ENCODE data around the gene CTF1.
"Not testable (repeated sequence)": the region's sequence is repeated elsewhere in the genome, so short reads cannot be mapped to it uniquely, and the experiment has no call there.

CTF1 gene

GRCh38 chr16:30896261-30896888 is at the start of gene CTF1:
TSS of gene CTF1 (plus strand) at chr16:30896614. CDS start at chr16:30896644, 30 bp downstream.
- Histone ChIP-seq H3K4me3 (ENCODE audit: low read depth in 1 of 2, low read length in 2 of 2) (peak within 1 kb of the TSS; percentile 60 to 70), H3K9me3 (ENCODE audit: control insufficient read depth in 1 of 2, low read length in 2 of 2) (no peaks in the 10 kb centered on the region), H3K36me3 (ENCODE audit: control insufficient read depth in 1 of 2, insufficient read depth in 2 of 2, low read length in 2 of 2) (peaks cover 2% of the 10 kb centered on the region in 2 donors), H3K4me1 (ENCODE audit: control insufficient read depth in 1 of 2, insufficient read depth in 2 of 2, low read length in 2 of 2) (peaks cover 31 to 49% of the 10 kb centered on the region in 2 donors), H3K9ac (ENCODE audit: low read depth in 1 of 2, low read length in 2 of 2) (peak within 1 kb of the TSS; percentile 71 to 77), H3K27me3 (ENCODE audit: control insufficient read depth in 1 of 2, insufficient read depth in 2 of 2, low read length in 2 of 2) (no peaks in the 10 kb centered on the region), H3K27ac (ENCODE audit: low read depth, low read length) (peak within 1 kb of the TSS; percentile 92)

DNA sequence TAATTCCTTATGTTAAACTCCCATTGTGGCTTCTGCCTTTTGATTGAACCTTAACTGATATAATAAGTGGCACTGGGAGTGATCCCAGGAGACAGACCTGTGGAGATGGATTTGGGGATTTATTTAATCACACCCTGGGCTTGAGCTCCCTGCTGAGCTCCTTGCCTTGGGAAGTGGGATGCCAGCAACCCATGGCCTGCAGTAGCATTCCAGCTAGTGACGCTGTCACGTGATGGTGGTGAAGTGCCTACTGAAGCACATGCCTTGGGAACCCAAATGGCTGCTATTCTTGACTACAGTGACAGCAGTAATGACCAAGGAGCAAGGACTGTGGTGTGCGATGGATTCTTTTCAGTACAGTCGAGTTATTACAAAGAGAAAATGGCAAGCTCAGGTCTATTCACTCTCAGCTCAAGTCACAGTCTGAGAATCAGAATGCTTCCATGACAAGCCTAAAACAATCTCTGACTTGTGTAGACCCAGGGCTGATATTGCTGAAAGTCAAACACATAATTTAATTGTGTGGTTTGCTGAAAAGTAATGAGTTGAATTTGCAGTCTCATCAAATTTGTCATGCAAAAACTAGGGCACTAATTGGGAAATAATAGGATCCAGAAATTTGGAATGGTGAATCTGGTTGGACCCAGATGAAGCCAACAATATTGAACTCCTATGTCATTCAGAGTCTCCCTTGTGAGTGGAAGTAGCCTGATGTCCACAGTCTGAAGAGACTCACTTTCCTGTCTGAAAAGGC is 49.6 kb upstream of the CTF1 start:
- H3K36me3 ChIP-seq (ENCODE audit: control insufficient read depth in 1 of 2, insufficient read depth in 2 of 2, low read length in 2 of 2), result peaks cover 0 to 2% of the 10 kb centered on the region in 2 donors
- H3K27ac ChIP-seq (ENCODE audit: low read depth, low read length), result no peak overlapping the region
- no peaks in the 10 kb centered on the region for H3K27me3 ChIP-seq (ENCODE audit: control insufficient read depth in 1 of 2, insufficient read depth in 2 of 2, low read length in 2 of 2)
- no peaks in the 10 kb centered on the region for H3K9me3 ChIP-seq (ENCODE audit: control insufficient read depth in 1 of 2, low read length in 2 of 2)
- no peak overlapping the region for H3K9ac ChIP-seq (ENCODE audit: low read depth in 1 of 2, low read length in 2 of 2)
- no peak overlapping the region for H3K4me3 ChIP-seq (ENCODE audit: low read depth in 1 of 2, low read length in 2 of 2)
- H3K4me1 ChIP-seq (ENCODE audit: control insufficient read depth in 1 of 2, insufficient read depth in 2 of 2, low read length in 2 of 2), result peaks cover 12% of the 10 kb centered on the region in 2 donors

- no peak overlapping the region for H3K9ac ChIP-seq (ENCODE audit: low read depth in 1 of 2, low read length in 2 of 2)
- no peaks in the 10 kb centered on the region for H3K9me3 ChIP-seq (ENCODE audit: control insufficient read depth in 1 of 2, low read length in 2 of 2)
- H3K4me3 ChIP-seq (ENCODE audit: low read depth in 1 of 2, low read length in 2 of 2), result no peak overlapping the region
- H3K27ac ChIP-seq (ENCODE audit: low read depth, low read length), result no peak overlapping the region
- H3K27me3 ChIP-seq (ENCODE audit: control insufficient read depth in 1 of 2, insufficient read depth in 2 of 2, low read length in 2 of 2), result no peaks in the 10 kb centered on the region
- peaks cover 0 to 2% of the 10 kb centered on the region in 2 donors for H3K36me3 ChIP-seq (ENCODE audit: control insufficient read depth in 1 of 2, insufficient read depth in 2 of 2, low read length in 2 of 2)
- H3K4me1 ChIP-seq (ENCODE audit: control insufficient read depth in 1 of 2, insufficient read depth in 2 of 2, low read length in 2 of 2), result peaks cover 2% of the 10 kb centered on the region in 2 donors
Observed at GRCh38 chr16:30850246-30850645, 46.2 kb upstream of the CTF1 start.

- H3K36me3 ChIP-seq (ENCODE audit: control insufficient read depth in 1 of 2, insufficient read depth in 2 of 2, low read length in 2 of 2), result peaks cover 0 to 2% of the 10 kb centered on the region in 2 donors
- H3K9me3 ChIP-seq (ENCODE audit: control insufficient read depth in 1 of 2, low read length in 2 of 2), result no peaks in the 10 kb centered on the region
- no peaks in the 10 kb centered on the region for H3K4me1 ChIP-seq (ENCODE audit: control insufficient read depth in 1 of 2, insufficient read depth in 2 of 2, low read length in 2 of 2)
- H3K9ac ChIP-seq (ENCODE audit: low read depth in 1 of 2, low read length in 2 of 2), result no peak overlapping the region
- H3K4me3 ChIP-seq (ENCODE audit: low read depth in 1 of 2, low read length in 2 of 2), result no peak overlapping the region
- H3K27ac ChIP-seq (ENCODE audit: low read depth, low read length), result no peak overlapping the region
- no peaks in the 10 kb centered on the region for H3K27me3 ChIP-seq (ENCODE audit: control insufficient read depth in 1 of 2, insufficient read depth in 2 of 2, low read length in 2 of 2)
Observed at GRCh38 chr16:30853758-30854157, 42.7 kb upstream of the CTF1 start.

- H3K27ac ChIP-seq (ENCODE audit: low read depth, low read length), result no peak overlapping the region
- H3K36me3 ChIP-seq (ENCODE audit: control insufficient read depth in 1 of 2, insufficient read depth in 2 of 2, low read length in 2 of 2), result no peaks in the 10 kb centered on the region
- H3K9ac ChIP-seq (ENCODE audit: low read depth in 1 of 2, low read length in 2 of 2), result no peak overlapping the region
- H3K9me3 ChIP-seq (ENCODE audit: control insufficient read depth in 1 of 2, low read length in 2 of 2), result no peaks in the 10 kb centered on the region
- H3K4me1 ChIP-seq (ENCODE audit: control insufficient read depth in 1 of 2, insufficient read depth in 2 of 2, low read length in 2 of 2), result no peaks in the 10 kb centered on the region
- H3K4me3 ChIP-seq (ENCODE audit: low read depth in 1 of 2, low read length in 2 of 2), result no peak overlapping the region
- no peaks in the 10 kb centered on the region for H3K27me3 ChIP-seq (ENCODE audit: control insufficient read depth in 1 of 2, insufficient read depth in 2 of 2, low read length in 2 of 2)
Observed at GRCh38 chr16:30858111-30858495, 38.3 kb upstream of the CTF1 start.

DNA sequence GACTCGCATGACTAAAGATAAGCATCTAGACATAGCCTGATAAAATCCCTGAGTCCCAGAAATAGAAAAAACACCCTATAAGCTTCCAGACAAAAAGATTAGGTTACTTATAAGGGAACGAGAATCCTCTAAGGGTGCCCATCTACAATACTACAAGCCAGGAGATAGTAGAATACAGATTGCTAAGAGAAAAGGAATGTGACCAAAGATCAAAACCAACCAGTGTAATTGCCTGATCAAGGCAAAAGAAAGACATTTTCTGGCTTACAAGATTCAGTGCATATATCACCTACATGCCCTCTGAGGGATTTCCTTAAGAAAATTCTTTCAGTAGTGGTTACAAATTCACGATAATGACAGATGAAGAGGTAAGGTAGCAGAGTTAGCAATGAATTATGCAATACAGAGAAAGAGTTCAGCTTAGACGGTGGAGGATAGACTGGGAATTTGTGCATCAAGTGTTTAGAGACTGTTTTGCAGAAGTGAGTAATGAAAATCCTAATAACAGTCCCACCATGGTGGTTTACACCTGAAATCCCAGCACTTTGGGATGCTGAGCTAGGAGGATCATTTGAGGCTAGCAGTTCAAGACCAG is 37.5 kb upstream of the CTF1 start:
- no peak overlapping the region for H3K9ac ChIP-seq (ENCODE audit: low read depth in 1 of 2, low read length in 2 of 2)
- H3K4me3 ChIP-seq (ENCODE audit: low read depth in 1 of 2, low read length in 2 of 2), result no peak overlapping the region
- H3K9me3 ChIP-seq (ENCODE audit: control insufficient read depth in 1 of 2, low read length in 2 of 2), result no peaks in the 10 kb centered on the region
- H3K27ac ChIP-seq (ENCODE audit: low read depth, low read length), result no peak overlapping the region
- H3K27me3 ChIP-seq (ENCODE audit: control insufficient read depth in 1 of 2, insufficient read depth in 2 of 2, low read length in 2 of 2), result no peaks in the 10 kb centered on the region
- H3K4me1 ChIP-seq (ENCODE audit: control insufficient read depth in 1 of 2, insufficient read depth in 2 of 2, low read length in 2 of 2), result no peaks in the 10 kb centered on the region
- no peaks in the 10 kb centered on the region for H3K36me3 ChIP-seq (ENCODE audit: control insufficient read depth in 1 of 2, insufficient read depth in 2 of 2, low read length in 2 of 2)

DNA sequence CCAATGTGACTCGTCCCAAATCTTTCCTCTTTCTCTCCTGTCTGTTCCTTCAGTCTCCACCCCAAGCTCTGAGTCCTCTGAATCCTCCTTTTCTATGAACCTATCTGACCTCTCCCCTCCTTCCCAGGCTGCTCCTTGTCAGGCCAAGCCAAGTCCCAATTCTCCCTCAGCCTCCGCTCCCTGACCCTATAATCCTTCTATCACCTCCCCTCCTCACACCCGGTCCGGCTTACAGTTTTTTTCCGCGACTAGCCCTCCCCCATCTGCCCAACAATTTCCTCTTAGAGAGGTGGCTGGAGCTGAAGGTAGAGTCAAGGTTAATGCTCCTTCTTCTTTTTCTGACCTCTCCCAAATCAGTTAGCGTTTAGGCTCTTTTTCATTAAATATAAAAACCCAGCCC is 35.7 kb upstream of the CTF1 start:
- not testable (repeated sequence) for H3K36me3 ChIP-seq (ENCODE audit: control insufficient read depth in 1 of 2, insufficient read depth in 2 of 2, low read length in 2 of 2); H3K27me3 ChIP-seq (ENCODE audit: control insufficient read depth in 1 of 2, insufficient read depth in 2 of 2, low read length in 2 of 2); H3K4me1 ChIP-seq (ENCODE audit: control insufficient read depth in 1 of 2, insufficient read depth in 2 of 2, low read length in 2 of 2); H3K9ac ChIP-seq (ENCODE audit: low read depth in 1 of 2, low read length in 2 of 2); H3K9me3 ChIP-seq (ENCODE audit: control insufficient read depth in 1 of 2, low read length in 2 of 2); H3K4me3 ChIP-seq (ENCODE audit: low read depth in 1 of 2, low read length in 2 of 2); H3K27ac ChIP-seq (ENCODE audit: low read depth, low read length)

DNA sequence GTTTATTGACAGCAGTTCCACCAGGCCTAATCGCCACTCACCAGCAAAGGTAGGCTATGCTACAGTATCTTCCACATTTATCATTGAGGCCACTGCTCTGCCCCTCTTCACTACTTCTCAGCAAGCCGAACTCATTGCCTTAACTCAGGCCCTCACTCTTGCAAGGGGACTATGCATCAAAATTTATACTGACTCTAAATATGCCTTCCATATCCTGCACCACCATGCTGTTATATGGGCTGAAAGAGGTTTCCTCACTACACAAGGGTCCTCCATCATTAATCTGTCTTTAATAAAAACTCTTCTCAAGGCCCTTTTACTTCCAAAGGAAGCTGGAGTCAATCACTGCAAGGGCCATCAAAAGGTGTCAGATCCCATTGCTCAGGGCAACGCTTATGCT is 33.2 kb upstream of the CTF1 start:
- H3K4me1 ChIP-seq (ENCODE audit: control insufficient read depth in 1 of 2, insufficient read depth in 2 of 2, low read length in 2 of 2); H3K9me3 ChIP-seq (ENCODE audit: control insufficient read depth in 1 of 2, low read length in 2 of 2); H3K27me3 ChIP-seq (ENCODE audit: control insufficient read depth in 1 of 2, insufficient read depth in 2 of 2, low read length in 2 of 2); H3K36me3 ChIP-seq (ENCODE audit: control insufficient read depth in 1 of 2, insufficient read depth in 2 of 2, low read length in 2 of 2); H3K4me3 ChIP-seq (ENCODE audit: low read depth in 1 of 2, low read length in 2 of 2); H3K27ac ChIP-seq (ENCODE audit: low read depth, low read length); H3K9ac ChIP-seq (ENCODE audit: low read depth in 1 of 2, low read length in 2 of 2): not testable (repeated sequence)

DNA sequence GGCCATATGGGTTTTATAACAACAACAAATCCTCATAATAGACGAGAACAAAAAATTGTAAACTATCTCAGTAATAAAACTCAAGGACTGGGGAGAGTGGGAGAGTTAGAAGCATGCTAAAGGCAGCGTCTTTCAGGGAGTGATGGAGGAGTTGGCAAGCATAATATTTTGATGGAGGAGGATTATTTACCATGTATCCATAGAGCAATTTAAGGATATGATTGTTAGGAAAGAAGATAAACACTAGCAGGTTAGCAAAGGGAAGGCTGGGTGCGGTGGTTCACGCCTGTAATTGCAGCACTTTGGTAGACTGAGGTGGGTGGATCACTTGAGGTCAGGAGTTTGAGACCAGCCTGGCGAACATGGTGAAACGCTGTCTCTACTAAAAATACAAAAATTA is 30.4 kb upstream of the CTF1 start:
- H3K27me3 ChIP-seq (ENCODE audit: control insufficient read depth in 1 of 2, insufficient read depth in 2 of 2, low read length in 2 of 2), result no peaks in the 10 kb centered on the region
- H3K4me3 ChIP-seq (ENCODE audit: low read depth in 1 of 2, low read length in 2 of 2), result no peak overlapping the region
- H3K9me3 ChIP-seq (ENCODE audit: control insufficient read depth in 1 of 2, low read length in 2 of 2), result no peaks in the 10 kb centered on the region
- no peak overlapping the region for H3K27ac ChIP-seq (ENCODE audit: low read depth, low read length)
- no peak overlapping the region for H3K9ac ChIP-seq (ENCODE audit: low read depth in 1 of 2, low read length in 2 of 2)
- no peaks in the 10 kb centered on the region for H3K4me1 ChIP-seq (ENCODE audit: control insufficient read depth in 1 of 2, insufficient read depth in 2 of 2, low read length in 2 of 2)
- no peaks in the 10 kb centered on the region for H3K36me3 ChIP-seq (ENCODE audit: control insufficient read depth in 1 of 2, insufficient read depth in 2 of 2, low read length in 2 of 2)

- Histone ChIP-seq H3K9me3 (ENCODE audit: control insufficient read depth in 1 of 2, low read length in 2 of 2) (no peaks in the 10 kb centered on the region), H3K27ac (ENCODE audit: low read depth, low read length) (no peak overlapping the region), H3K27me3 (ENCODE audit: control insufficient read depth in 1 of 2, insufficient read depth in 2 of 2, low read length in 2 of 2) (no peaks in the 10 kb centered on the region), H3K36me3 (ENCODE audit: control insufficient read depth in 1 of 2, insufficient read depth in 2 of 2, low read length in 2 of 2) (no peaks in the 10 kb centered on the region), H3K4me3 (ENCODE audit: low read depth in 1 of 2, low read length in 2 of 2) (no peak overlapping the region), H3K4me1 (ENCODE audit: control insufficient read depth in 1 of 2, insufficient read depth in 2 of 2, low read length in 2 of 2) (no peaks in the 10 kb centered on the region), H3K9ac (ENCODE audit: low read depth in 1 of 2, low read length in 2 of 2) (no peak overlapping the region)
Observed at GRCh38 chr16:30867747-30868146, 28.7 kb upstream of the CTF1 start.
